Measurements from ENCODE around the gene BRD1. TPM values are rescaled to one million over a fixed set of nuclear protein-coding genes. Genes with fewer than 3 reads are reported as not detected.

BRD1 gene
- total RNA-seq, 1 donor from 2014 or later, result 23.6 TPM

DNA sequence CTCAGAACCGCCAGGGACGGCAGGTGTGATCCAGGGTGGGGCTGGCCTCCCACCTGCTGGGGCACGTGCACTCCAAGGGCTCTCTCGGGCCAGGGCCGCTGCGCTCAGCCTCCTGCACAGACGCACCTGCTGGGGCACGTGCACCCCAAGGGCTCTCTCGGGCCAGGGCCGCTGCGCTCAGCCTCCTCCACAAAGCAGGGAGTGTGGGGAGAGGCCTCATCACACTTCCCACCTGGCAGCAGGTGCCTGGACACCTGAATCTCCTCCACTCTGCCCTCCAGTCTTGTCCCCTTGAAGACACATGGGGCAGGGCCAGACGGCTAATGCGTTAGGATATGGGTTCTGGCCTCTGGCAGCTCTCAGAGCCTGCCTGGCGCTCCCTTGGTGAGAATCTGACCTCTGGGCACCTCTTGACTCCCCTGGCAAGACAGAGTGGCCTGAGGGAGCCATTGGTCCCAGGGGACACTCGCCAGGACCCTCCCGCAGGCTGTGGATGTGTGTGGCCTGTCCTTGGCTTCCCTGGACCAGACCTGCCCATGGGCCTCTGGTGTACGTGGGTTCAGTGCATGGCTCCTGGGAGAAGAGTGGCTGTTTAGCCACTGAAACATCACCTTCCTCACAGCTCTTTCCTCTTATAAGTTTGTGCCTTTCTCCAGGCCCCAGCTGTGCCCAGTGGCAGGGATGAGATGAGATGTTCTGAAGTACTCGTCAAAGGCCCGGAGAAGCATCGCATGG lies 73.5 kb downstream of the BRD1 start:
- no peak for DNase-seq (ENCODE audit: low read depth in 2 of 2)

DNA sequence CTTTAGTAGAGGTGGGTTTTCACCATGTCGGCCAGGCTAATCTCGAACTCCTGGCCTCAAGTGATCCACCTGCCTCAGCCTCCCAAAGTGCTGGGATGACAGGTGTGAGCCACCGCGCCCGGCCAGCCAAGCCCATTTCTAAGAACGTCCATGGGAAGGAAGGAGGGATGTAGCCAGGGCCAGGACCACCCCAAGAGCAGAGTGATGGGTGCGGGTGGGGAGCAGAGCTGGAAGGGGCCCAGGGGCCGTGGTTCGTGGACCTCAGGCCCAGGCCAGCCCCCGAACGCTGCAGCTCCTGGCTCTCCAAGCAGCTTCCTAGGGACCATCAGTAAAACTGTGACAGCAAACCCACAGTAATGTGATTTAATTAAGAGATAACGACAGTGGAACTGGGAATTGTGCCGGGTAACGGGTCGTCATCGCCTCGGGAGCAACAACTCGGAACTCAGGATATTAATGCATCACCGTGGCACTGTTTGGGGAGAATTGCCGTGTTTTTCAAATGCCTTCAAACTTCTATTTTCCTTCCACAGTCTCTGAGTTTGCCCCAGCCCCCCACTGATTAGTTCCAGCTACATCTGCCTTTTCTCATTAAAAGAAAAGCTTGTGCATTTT lies 74.3 kb downstream of the BRD1 start:
- DNase-seq (ENCODE audit: low read depth in 2 of 2), result no peak

DNA sequence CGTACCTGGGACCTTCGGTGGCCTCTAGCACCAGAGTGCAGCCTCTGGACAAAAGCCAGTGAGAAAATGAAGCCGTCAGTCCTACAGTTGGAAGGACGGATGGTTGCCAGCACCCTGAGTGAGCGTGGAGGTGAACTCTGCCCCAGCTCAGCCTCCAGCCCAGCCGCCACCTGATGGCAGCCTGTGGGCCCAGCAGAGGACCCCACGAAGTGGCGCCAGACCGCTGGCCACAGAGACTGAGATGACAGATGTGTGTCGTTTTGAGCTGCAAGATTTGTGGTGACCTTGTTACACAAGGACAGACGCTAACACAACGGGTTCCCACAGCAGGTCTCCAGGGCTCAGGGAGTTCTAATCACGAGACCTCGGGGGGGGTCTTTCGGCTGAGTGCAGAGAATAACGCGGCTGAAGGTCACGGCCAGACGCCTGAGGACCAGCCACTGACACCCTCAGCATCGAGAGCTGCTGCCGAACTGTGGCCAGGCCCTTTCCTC lies 75.0 kb downstream of the BRD1 start:
- DNase-seq (ENCODE audit: low read depth in 2 of 2), result no peak

DNA sequence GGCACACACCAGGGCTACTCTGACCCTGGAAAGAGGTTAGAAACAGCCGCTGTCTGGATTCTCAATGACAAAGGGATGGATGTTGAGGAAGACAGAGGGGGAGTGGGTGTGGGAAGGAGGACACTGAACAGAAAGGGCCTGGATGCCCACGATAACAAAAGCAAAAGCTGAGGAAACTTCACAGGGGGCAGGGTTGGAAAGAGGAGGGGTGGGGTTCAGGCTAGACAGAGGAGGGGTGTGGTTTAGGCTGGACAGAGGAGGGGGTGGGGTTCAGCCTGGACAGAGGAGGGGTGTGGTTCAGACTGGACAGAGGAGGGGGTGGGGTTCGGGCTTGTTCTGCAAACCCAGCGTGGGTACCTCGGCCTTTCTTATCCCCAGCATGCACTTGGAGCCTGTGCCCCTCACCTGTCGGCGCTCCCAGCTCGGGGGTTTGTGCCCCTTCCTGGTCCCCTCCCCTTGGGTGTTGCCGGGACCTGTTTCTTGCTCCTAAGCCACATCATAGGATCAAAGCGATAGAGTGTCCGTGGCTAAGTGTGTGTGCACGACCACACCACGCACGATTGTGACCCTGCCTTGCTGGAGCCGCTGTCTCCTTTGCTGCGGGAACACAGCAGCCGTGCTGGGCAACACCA lies 75.6 kb downstream of the BRD1 start:
- no peak for DNase-seq (ENCODE audit: low read depth in 2 of 2)

DNA sequence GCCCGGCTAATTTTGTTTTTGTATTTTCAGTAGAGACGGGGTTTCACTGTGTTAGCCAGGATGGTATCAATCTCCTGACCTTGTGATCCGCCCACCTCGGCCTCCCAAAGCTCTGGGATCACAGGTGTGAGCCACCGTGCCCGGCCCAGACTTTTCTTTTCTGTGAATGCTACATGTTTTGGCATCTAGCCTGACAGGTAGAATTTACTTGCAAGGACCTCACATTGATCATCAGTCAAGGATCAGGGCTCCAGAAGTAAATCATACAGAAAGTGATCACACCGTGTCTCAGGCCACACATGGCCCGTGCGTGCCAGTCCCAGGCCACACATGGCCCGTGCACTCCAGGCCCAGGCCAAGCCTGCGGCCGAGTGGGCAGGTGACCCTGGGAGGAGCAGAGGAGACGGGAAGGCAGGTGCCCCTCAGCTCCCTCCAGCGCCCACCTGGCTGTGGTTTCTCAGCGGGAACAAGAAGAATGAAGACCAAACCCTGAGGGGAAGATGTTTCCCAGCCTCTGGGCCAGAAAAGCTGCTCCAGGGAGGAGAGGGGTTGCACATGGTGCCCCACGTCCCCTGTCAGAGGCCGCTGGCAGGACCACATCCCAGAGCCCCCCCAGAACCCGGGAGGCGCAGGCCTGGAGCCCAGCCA lies 76.2 kb downstream of the BRD1 start:
- no peak for DNase-seq (ENCODE audit: low read depth in 2 of 2)

DNA sequence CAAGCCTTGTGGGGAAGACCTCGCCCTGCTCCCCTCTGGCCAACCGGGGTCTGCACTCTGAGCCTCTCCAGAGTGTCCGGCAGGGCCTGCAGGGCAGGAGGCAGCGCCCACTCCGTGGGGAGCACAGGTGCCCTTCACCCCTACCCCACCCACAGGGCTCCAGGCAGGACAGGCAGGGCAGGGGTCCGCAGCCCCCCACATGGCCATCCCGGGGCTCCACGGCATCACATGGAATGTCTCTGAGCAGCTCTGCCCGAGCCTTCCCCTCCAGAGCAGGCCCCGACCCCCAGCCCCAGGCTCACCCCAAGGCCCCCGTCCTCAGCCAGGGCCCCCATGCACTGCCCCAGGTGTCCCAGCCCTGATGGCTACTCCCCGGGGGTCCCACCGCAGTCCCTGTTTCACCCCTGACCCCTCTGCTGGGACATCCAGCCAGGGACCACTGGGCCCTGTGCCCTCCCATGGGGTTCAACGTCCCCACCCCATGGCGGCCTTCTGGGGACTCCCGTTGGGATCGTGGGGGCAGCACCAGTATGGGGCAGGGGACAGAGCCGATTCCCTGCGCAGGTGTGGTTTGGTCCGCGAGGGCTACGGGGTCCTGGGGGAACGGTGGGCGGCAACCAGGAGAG lies 77.7 kb downstream of the BRD1 start:
- no peak for DNase-seq (ENCODE audit: low read depth in 2 of 2)

DNA sequence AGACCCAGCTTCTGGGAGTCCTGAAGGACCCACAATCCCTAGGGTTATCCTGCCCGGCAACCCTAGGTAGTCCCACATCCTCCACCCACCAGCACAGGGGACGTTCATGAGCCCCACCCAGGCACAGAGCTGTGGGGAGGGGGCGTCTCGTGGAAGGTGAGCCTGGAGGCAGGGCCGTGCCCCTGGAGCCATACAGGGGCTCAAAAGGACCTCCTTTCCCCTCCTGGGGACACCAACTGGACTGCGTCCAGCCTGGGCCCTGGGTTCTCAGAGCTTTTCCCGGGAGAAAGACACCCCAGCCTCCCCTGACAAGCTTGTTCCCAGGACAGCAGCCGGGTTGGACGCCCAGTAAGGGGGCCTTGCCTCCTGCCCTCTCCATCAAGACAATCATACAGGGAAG lies 78.4 kb downstream of the BRD1 start:
- no peak for DNase-seq (ENCODE audit: low read depth in 2 of 2)

DNA sequence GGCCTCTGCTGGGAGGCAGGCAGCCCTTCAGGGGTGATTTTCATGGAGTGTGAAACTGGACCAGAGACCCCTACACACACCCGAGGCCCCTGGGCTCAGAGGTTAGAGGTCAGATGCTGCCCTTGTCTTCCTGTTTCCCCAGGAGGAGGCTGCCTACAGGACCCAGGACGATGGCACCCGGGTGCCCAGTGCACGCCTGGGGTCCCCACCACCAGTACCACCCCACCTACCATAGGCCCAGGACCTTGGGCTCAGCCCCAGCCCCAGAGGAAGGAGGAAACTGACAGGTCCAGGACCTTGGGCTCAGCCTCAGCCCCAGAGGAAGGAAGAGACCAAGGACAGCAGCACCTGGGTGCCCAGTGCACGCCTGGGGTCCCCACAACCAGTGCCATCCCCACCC lies 79.2 kb downstream of the BRD1 start:
- no peak for DNase-seq (ENCODE audit: low read depth in 2 of 2)

DNA sequence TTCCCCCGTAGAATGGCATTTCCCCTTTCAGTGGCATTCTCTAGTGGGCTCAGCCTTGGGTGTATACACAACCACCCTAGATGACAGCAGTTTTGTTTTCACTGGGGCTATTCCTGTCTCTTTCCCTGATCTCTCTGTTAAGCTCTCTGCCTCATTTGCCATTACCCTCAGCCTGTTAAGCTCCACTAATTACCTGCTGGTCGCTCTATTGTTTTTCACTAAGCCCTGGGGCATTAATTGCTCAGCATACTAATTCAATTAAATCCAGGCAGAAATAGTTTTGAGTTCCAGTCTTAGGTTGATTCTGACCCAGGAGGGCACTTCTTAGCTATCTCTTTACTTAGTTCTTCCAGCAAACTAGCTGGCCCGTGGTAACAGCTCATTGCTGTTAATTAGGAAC lies 80.0 kb downstream of the BRD1 start:
- no peak for DNase-seq (ENCODE audit: low read depth in 2 of 2)

DNA sequence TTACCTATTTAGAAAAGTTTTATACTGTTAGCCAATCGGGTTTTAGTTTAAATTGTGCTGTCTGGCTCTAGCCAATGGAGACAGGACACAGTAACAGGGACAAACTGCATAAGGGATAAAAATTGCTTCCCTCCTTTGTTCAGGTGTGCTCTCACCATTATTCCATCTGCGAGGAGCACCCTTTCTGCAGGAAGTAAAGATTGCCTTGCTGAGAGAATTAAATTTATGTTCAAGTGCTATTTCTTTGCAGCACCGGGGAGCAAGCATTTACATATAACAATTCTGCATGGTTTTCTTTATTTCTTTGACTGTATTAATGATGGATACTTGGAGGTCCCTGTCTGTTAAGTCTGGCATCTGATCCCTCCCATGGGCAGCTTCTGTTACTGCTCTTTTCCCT lies 80.5 kb downstream of the BRD1 start:
- no peak for DNase-seq (ENCODE audit: low read depth in 2 of 2)

DNA sequence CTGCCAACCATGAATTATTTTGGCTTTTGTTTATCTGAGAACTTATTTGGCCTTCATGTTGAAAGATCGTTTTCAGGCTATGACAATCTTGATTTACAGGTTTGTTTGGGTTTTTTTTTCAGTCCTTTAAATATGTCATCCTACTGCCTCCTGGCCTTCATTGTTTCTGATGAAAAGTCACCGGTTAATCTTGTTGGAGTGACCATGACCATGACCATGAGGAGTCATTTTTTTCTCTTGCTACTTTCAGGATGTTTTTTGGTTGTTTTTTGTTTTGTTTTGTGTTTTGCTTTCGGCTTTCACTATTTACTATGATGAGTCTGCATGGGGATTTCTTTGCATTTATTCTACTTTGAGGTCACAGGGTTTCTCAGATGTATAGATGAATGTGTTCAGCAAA lies 81.6 kb downstream of the BRD1 start:
- DNase-seq (ENCODE audit: low read depth in 2 of 2), result no peak

DNA sequence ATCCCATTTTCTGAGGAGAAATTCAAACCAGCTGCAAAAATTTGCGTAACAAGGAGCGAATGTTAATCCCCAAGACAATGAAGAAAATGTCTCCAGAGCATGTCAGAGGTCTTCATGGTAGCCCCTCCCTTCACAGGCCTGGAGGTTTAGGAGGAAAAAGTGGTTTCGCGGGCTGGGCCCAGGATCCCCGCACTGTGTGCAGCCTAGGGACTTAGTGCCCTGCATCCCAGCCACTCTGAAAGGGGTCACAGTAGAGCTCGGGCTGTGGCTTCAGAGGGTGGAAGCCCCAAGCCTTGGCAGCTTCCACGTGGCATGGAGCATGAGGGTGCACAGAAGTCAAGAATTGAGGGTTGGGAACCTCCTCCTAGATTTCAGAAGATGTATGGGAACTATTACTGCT lies 87.4 kb downstream of the BRD1 start:
- no peak for DNase-seq (ENCODE audit: low read depth in 2 of 2)

DNA sequence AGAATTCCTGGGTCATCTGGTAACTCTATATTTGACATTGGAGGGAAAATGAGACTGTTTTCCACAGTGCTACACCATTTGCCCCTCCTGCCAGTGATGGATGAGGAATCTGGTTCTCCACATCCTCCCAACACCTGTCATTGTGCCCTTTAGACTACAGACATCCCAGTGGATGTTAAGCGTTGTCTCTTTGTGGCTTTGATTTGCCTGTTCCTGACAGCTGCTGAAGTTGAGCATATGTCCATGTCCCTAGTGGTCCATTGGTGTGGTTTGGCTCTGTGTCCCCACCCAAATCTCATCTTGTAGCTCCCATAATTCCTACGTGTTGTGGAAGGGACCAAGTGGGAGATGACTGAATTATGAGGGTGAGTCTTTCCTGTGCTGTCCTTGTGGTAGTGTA lies 88.5 kb downstream of the BRD1 start:
- no peak for DNase-seq (ENCODE audit: low read depth in 2 of 2)

DNA sequence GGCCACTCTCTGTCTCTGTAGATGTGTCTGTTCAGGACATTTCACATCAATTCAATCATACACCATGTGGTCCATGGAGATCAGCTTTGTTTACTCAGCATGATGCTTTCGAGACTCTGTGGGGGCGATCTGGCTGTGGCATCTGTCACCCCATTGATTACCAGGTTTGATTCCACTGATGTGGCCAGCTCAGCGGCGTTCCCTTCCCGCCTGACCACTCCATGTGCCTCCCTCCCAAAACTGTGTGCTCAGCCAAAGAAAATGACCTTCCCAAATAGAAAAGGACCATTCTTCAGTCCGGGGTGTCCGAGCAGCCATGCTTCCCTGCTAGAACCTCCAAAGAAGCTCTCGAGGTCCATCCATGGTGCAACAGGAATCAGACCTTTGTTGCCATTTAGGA lies 89.1 kb downstream of the BRD1 start:
- DNase-seq (ENCODE audit: low read depth in 2 of 2), result no peak

DNA sequence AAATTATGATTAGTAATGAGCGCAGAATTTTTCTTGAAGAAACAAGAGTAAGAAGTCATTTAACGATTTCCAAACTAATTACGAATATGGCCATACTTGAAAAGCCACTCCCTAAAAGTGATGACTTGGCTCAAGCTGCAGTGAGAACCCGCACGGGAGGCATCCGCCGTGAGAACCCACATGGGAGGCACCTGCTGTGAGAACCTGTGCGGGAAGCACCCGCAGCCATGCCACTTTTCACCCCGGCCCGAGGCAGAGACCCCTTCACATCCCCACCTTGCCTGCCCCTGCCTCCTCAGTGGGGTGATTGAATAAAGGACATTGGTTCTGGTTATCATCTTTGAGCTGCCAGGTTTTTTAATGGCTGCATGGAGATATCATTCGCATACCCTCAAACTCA lies 89.7 kb downstream of the BRD1 start:
- DNase-seq (ENCODE audit: low read depth in 2 of 2), result no peak

DNA sequence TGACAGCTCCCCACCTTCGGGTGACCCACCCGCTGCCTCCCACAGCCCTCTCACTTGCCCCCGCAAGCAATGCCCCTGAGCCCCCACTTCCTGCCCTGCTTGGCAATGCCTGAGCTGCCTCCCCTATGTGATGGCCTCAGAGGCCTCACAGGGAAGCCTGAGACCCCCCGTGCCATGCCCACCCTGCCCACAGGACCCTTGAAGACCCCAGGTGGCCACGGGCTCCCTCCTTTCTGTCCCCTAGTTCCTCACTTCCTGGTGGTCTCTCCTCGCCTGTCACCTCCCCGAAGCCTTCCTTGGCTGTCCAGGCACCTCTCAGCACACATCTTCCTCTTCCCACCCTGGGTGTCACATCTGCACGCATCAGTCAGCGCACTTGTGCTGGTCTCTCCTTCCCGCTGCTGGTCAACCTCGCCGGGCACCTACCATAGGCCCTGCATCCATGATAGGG lies 90.5 kb downstream of the BRD1 start:
- DNase-seq (ENCODE audit: low read depth in 2 of 2), result no peak

DNA sequence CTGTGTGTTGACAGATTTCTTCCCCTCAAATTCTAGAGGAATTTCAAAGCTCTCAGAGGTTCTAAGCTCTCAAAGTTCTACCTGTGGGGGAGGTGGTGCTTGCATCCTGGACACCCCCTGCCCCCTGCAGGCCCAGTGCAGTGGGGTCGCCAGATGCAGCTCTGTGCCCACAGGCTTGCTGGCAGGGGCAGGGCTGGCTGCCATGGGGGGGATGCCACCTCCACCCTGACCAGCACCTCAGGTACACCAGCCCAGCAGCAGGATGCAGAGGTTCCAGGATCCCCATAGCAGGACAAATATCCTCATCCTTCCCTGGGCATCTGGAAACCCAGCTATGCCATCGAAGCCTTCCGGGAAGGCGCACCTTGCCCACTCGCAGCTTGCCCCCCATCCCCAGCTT lies 91.1 kb downstream of the BRD1 start:
- DNase-seq (ENCODE audit: low read depth in 2 of 2), result no peak

DNA sequence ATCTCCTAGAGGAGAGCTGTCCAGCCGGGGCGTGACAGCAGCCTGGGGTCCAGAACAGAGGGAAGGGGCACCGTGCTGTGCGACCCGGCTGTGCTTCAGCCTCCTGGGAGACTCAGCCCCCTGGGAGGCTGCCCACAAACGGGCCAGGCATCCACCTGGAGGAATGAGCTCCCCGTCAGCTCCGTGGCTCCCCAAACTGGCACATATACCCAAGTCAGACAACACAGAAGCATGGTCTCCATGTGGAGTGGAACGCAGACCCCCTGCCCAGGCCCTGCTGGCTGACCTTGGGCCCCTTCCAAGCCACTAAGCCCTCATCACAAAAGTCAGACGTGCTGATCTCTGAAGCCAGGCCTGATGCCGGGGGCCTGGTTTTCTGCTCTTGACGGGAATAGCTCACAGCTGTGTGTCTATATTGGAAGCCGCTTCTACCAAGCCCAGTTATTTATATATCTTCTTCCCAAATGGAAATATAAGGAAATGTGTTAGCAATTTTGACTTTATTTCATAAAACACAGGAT lies 91.7 kb downstream of the BRD1 start:
- DNase-seq (ENCODE audit: low read depth in 2 of 2), result no peak

DNA sequence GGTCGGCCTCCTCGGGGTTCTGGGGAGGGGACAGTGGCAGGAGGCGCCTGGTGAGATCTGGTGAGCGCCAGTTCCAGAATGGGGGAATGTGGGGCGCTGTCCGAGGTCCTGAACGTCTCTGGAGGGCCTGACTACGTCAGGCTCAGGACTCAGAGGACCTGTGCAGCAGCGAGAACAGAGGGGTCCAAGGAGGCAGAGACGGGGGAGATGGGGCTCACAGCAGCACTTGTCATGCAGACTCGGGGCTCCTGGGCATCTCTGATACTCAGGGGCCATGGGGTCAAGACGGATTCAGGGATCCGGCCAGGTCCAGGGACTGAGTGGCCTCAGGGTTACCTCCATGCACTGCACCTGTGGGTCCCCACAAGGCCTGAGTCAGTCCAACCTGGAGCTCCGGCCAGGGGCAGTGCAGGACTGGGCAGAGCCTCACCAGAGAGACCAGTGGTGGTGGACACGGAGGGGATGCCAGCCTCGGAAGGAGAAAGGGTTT lies 92.2 kb downstream of the BRD1 start:
- peak; percentile 17 to 35 for DNase-seq (ENCODE audit: low read depth in 2 of 2)

DNA sequence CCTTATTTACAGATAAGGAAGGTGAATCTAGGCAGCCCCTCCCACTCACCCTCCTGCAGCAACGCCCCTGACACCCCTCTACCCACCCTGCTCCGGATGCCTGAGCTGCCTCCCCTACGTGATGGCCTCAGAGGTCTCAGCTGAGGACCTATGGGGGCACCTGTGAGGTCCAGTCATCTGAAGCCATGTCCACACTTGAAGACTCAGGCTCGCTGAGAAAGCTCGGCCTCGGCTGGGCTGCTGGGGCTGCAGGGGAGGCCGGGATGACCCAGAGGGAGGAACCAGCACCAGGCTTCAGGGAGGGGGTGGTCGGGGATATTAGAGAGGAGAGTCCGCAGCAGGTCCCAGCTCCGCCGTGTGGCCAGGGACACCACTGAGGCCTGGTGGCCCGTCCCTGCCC lies 92.8 kb downstream of the BRD1 start:
- no peak for DNase-seq (ENCODE audit: low read depth in 2 of 2)

DNA sequence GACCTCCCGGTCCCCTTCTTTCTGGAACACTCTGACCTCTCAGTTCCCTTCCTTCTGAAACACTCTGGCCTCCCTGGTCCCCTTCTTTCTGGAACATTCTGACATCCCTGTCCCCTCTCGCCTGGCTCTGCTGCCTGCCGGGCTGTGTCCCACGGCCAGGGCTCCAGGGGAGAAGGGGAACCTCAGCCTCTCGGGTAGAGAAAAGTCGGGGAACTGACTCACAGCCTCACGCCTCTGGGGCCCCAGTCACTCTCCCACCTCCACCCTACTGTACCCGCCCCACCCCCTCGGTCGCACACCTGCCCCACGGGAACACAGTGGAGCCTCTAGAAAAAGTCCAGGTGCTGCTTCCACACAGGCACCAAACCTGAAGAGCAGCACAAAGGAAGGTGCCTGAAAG lies 93.3 kb downstream of the BRD1 start:
- DNase-seq (ENCODE audit: low read depth in 2 of 2), result no peak

DNA sequence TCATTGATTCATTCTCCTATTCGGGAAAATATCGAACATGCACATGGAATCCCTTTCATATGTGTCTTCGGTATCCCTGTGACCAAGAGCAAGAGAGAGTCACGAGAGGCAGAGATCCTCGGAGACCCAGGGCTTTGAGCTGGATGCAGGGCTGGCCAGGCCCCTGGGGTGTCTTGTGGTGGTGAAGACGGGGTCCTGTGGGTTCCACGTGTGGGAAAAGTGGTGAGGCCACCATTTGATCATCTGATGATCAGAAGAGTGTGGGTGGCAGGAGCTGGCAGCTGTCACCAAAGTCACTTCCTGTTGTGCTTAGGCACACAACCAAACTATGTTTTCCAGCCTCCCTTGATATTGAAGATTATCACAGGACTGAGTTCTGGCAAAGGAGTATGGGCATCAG lies 94.0 kb downstream of the BRD1 start:
- no peak for DNase-seq (ENCODE audit: low read depth in 2 of 2)
